Activated CD8-positive, alpha-beta memory T cell treated with anti-CD3 and anti-CD28 coated beads, Interleukin-2, amount 50 U/mL, for 1 hour (primary cell): ENCODE measurements around the gene RAB20.
"Not testable (repeated sequence)": the region's sequence is repeated elsewhere in the genome, so short reads cannot be mapped to it uniquely, and the experiment has no call there.

Experiments
- DNase-seq: peaks from one replicate; pipeline ENCODE4 v3.0.0-alpha.2; 2020; ENCODE audit errors: extremely low read depth

Gene RAB20

GRCh38 chr13:110509971-110510786 lies 51.3 kb downstream of the RAB20 start:
- no peak for DNase-seq

GRCh38 chr13:110509478-110509926 lies 52.0 kb downstream of the RAB20 start:
- DNase-seq = no peak

GRCh38 chr13:110507678-110508381 lies 53.7 kb downstream of the RAB20 start:
- no peak for DNase-seq

- DNase-seq = no peak
These were observed 54.5 kb downstream of the RAB20 start for GRCh38 chr13:110506859-110507566.

- no peak for DNase-seq
These were observed 55.1 kb downstream of the RAB20 start for GRCh38 chr13:110506396-110506795.

- DNase-seq = no peak
These were observed 55.9 kb downstream of the RAB20 start for GRCh38 chr13:110505594-110505993.

- no peak for DNase-seq
These were observed 57.5 kb downstream of the RAB20 start for GRCh38 chr13:110503979-110504499.

- no peak for DNase-seq
These were observed 58.3 kb downstream of the RAB20 start for GRCh38 chr13:110503037-110503901.

- DNase-seq = no peak
These were observed 60.3 kb downstream of the RAB20 start for GRCh38 chr13:110501188-110501587.

- DNase-seq = no peak
These were observed 61.2 kb downstream of the RAB20 start for GRCh38 chr13:110500341-110500740.

GRCh38 chr13:110499621-110500281 lies 61.8 kb downstream of the RAB20 start:
- DNase-seq = no peak

GRCh38 chr13:110498765-110499164 lies 62.8 kb downstream of the RAB20 start:
- no peak for DNase-seq

GRCh38 chr13:110498327-110498726 lies 63.2 kb downstream of the RAB20 start:
- DNase-seq = no peak

- DNase-seq = not testable (repeated sequence)
These were observed 63.6 kb downstream of the RAB20 start for GRCh38 chr13:110497896-110498295.

GRCh38 chr13:110497003-110497402 lies 64.5 kb downstream of the RAB20 start:
- no peak for DNase-seq

- DNase-seq = no peak
These were observed 65.2 kb downstream of the RAB20 start for GRCh38 chr13:110496281-110496680.

- no peak for DNase-seq
These were observed 65.6 kb downstream of the RAB20 start for GRCh38 chr13:110495881-110496280.

GRCh38 chr13:110495376-110495775 lies 66.1 kb downstream of the RAB20 start:
- no peak for DNase-seq

GRCh38 chr13:110493613-110494012 lies 67.9 kb downstream of the RAB20 start:
- DNase-seq = no peak

- no peak for DNase-seq
These were observed 68.6 kb downstream of the RAB20 start for GRCh38 chr13:110492679-110493593.
